HG02623 (cell line): ENCODE measurements around the gene ACOT7.

Experiments used
- ATAC-seq: cut with Tn5 transposase; IDR thresholded peaks from one replicate; pipeline ENCODE4 v1.9.1; 2021; ENCODE audit warnings: moderate library complexity; ENCODE audit not compliant: unreplicated experiment

Gene ACOT7

DNA sequence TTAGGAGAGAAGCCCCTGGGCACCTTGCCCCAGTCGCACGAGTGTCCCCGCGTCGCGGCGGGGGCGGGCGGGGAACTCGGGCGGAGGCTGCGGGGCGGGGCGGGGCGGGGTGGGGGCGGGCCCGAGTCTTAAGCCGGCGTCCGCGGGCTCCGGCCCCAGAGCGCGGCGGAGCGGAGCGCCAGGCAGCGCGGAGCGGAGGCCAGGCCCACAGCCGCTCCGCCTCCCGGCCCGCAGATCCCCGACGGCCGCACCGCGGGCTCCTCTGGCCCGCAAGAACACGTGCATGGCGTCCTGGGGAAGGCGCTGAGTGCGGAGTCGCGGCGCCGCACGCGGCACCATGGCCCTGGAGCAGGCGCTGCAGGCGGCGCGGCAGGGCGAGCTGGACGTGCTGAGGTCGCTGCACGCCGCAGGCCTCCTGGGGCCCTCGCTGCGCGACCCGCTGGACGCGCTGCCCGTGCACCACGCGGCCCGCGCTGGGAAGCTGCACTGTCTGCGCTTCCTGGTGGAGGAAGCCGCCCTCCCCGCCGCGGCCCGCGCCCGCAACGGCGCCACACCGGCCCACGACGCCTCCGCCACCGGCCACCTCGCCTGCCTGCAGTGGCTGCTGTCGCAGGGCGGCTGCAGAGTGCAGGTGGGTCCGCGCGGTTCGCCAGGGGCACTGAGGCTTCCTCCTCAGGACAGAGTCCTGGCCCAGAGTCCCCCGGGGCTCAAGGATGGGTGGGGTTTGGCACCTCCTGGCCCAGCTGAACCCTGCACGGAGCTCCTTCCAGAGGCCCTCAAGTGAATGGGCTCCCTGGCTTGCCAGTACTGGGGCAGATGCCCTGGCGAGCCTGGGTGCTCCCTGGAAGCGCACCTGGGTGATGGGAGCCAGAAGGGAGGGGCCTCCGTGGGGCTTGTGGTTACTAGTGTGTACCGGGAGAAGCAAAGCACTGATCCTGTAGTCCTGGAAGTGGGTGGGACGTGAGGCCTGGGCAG is 31.3 kb upstream of the ACOT7 start, which contains the start of gene ESPN:
Gene ESPN (plus strand): TSS at position 158 of the 975 bp plus-strand sequence. CDS start 180 bp downstream, at position 338.
- no peak for ATAC-seq

DNA sequence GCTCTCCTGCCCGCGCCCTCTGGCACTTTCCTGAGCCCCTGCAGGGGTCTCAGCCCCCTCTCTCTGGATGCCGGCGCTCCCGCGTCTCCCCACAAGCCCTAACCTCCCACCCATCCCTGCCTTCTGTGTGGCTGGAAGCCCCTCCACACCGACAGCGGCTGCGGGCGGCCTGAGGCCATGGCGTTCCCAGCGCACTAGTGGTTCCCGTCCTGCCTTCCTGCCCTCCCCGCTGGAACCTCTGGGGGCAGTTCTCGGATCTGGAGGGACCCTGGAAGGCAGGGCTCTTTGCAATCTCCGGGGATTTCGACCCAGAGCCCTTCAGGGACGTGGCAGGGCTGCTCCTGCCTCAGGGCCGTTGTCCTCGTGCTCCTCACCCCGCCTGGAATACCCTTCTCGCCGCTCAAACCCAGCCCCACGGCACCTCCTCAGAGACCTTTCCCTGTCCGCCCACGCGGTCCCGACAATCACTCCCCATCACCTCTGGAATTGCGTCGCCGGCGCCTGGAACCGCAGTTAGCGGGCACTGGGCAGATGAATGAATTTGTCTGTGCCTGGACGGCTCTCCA is 30.5 kb upstream of the ACOT7 start:
- no peak for ATAC-seq

DNA sequence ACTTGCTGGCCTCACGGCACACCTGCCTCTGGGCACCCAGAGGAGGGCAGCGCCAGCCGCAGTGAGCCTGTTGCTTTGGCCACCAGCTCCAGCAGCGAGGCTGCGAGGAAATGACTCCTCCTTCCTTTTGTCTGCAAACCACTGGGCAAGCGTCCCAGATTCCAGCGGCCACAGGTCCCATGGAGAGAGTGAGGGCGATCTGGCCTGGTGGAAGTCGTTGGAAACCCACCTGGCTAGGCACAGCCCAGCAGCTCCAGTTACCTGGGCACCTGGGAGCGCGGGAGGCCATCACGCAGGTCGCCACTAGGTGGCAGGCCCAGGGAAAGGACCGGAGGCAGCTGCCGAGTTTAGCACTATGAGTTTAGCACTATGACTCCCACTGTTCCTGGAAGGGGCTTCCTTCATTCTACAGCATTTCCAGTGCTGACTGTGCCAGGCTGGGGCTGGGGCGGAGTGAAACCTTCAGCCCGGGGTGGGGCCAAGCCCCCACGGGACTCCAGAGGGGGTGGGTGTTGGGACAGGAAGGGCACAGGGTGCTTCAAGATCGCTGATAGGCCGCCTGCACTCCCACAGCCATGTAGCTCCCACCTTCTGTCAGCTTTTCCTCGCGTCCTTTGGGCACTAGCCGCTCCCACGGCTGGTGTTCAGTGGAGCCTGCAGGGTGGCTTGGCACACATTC is 29.9 kb upstream of the ACOT7 start:
- no peak for ATAC-seq

DNA sequence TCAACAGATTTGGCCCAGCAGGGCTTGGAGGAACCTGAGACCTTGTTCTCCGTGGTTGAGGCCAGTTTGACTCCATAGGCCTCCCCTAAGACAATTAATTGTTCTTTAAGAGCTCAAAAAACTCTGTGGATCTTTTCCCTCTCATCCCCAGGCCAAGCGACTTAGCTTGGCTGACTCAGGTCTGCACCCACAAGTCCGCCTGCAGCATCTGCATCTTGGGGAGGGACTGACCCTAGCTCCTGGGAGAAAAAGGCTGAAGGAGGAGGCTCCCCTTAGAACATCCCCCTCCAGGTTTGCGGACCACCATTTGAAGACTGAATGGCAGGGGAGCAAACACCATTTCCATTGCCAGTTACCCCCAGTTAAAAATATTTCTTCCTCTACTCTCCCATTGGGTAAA is 27.7 kb upstream of the ACOT7 start:
- ATAC-seq = no peak

DNA sequence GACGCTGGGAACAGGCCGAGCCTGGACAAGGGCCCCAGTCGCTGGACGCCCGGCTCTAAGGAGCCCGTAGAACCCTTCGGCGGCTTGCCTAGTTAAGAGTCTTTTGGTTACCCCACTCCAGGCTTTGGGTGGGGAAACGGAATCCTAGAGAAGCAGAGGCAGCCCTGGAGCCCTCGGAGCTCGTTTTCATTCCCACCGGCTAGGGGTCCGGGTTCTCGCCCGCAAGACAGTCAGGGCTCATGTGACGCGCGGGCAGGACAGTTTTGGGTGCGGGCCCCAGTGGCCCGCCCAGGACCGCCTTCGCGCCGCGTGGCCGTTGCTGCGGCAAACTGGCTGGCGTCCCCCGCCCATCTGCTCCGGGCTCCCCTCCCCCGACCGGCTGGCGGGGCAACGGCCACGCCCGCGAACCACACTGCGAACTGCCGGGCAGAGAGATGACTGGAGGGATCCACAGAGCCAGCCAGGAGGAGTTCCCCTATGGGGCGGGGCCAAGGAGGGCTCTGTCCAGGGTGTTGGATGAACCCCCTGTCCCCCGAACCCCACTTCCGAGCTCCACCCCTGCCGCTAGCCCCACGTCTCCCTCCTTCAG is 27.0 kb upstream of the ACOT7 start:
- ATAC-seq = no peak

DNA sequence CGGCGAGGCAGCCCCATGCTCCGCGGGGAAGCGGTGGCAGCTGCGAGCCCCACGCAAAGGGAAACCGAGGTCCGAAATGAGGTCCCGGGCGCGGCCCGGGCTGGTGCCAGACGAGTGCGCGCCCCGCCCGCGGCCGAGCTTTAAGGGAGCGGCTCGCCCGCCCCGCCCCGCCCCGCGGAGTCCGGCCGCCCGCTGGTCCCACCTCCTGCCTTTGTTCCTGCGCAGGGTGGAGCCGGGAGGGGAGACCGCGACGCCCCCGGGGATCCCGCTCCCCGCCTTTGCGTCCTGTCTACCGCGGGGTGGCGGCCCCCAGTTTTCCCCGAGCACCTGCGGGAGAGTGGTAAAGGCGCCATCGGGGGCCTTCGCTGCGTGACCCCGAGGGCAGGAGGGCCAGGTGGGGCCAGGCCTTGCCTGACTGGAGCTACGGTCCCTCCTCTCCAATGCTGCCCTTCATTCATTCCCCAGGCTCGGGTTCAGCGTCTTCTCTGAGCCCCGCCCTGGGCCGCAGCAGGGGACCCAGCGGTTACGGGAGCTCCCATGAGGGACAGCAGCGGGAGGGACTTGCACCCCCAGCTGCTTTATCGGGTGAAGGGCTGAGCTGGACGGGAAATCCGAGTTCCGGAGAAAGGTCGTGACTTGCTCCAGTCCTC is 26.4 kb upstream of the ACOT7 start, which contains the start of gene HES2:
Gene HES2 (minus strand): TSS at position 116 of the 650 bp plus-strand sequence. CDS start 99 bp downstream, at position 17.
- no peak for ATAC-seq

DNA sequence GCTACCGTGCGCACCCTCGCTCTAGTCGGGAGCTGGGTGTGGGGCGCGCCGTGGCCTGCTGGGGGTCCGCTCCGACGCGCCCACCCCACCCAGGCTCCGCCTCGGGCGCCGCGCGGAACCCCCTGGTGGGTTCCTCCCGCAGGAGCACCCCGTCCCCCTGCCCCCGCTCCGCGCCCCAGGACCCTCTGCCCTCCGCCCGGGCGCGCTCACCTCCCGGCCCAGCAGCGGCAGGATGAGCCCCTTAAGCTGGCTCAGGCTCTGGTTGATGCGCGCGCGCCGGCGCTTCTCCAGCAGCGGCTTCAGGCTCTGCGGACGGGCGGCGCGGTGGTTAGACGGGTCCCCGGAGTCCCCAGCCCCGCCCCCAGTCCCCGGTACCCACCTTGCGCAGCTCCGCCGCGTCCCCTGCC is 25.8 kb upstream of the ACOT7 start:
- ATAC-seq = no peak

DNA sequence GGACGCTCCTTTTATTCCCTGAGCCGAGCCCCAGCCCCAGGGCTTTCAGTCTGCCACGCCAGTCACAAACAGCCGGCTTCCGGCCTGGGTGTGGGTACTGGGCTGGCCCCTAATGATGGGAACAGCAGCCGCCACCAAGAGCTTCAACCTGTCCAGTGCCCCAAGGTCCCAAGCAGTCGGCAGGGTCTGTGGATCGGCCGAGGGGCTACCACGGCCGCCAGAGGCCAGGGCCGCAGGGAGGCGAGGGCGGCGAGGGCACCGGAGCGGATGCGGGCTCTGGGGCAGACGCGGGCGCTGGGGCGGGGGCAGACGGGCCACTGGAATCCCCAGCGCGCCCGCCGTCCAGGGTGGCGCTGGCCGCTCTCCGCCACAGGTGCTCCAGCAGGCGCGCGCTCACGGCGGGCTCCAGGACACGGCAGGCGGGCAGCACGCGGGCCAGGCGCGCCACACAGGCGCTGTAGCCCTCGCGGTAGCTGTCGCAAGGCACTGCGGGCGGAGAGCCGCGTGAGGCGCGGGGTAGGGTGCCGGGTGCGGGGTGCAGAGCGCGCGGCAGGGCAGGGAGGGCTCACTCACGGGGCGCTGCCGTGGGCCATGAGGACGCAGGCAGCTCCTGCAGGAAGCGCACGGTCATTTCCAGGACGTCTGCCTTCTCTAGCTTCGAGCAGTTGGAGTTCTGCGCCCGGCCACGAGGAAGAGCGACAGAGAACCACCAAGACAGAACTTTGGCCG is 25.3 kb upstream of the ACOT7 start:
- no peak for ATAC-seq

DNA sequence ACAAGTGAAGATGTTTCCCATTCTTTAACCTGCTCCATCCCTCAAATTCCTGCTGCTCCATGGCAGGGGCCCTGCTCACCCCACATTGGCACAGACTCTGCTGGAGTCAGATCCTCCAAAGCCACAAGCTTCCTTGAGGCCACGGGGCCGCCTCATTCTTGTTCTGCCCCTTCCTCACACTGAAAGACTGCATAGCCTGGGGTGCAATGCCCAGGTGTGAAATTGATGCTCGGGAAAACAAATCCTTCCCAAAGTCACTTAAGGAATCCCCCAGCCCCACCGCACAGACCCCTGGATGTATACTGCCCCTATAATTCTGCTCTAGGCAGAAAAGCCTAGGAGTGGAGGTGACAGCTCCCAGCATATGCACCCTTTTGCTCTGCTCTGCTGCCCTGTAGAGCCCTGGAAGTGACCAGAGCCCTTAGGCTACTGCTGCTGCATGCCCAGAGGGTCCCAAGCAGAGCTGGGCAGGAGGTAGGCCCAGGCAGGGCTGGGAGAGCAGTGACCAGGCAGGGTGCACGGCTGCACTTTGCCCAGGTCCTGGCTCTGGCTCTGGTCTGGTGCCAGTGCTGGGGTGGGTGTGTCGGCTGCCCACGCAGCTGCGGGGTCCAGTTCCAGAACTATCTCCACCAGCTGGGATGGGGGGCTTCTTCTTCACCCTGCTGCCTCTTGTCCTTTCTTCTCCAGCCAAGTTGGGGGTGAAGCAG is 24.5 kb upstream of the ACOT7 start:
- ATAC-seq = no peak

DNA sequence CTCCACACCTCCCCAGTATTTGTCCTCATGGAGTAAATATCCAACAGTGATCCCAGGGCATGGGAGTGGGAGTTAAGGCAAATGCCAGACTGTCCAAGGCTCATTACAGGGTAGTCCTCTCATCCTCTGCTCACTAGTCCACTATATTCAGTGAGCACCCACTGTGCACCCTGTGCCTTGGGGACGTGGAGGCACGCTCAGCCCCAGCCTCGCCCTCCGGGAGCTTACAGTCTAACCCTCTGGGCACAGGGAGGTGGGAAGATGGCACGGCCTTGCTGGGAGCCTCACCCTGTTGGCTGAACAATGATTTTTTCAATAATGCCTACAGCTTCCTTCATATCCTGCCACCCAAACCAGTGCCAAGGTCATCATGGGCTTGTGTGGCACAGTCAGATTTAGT is 23.3 kb upstream of the ACOT7 start:
- ATAC-seq = no peak

DNA sequence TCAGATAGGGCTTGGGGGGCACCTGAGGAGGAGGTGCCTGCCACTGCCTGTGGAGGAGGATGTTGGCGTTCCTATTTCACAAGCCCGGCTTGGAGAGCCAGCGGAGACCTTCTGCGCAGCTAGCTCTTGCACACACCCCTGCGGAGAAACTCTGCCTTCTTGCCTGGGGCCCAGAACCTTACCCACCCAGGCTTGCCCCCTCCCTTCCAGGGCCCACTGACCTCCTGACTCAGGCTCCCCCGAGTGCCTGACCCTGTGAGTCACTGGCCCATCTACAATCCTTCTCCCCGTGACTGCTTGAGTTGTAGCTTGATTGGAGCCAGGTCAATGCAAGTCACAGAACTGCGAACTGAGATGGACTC is 22.7 kb upstream of the ACOT7 start:
- ATAC-seq = no peak

DNA sequence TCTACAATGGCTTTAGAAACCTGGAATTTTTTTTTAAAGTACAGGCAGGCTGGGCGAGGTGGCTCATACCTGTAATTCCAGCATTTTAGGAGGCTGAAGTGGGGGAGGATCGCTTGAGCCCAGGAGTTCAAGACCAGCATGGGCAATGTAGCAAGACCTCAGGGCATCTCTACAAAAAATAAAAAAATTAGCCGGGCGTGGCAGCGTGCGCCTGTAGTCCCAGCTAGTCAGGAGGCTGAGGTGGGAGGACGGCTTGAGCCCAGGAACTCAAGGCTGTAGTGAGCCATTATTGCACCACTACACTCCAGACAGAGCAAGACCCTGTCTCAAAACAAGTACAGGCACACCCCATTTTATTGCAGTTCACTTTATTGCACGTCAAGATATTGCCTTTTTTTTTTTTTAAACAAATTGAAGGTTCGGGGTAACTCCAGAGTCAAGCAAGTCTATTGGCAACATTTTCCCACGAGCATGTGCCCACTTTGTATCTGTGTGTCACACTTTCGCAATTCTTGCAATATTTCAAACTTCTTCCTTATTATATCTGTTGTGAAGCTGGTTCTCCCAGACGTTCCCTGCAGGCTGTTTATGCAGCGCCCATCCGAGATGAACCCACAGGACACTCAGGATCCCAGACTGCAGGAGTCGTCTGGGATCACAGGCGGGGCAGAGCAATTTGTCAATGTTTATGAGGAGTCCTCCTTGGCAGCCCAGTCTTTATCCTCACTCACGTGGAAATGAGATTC is 21.5 kb upstream of the ACOT7 start:
- ATAC-seq = no peak

DNA sequence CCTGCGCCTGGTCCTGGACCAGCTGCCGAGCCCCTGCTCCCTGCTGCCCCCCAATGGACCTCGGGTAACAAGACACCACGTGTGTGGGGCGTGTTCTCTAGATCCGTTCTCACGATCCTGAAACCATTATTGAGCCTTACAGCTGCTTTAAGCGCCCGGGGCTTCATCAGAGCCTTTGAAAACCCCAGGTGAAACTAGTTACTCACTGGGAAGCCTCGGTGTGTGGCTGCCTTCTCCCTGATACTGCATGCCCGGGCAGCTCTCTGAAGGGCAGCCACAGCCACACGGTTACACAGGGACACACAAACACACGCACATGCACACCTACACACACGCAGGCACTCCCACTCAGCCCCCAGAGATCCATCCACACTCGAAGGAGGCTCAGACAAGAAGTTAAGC is 20.9 kb upstream of the ACOT7 start:
- ATAC-seq = no peak

DNA sequence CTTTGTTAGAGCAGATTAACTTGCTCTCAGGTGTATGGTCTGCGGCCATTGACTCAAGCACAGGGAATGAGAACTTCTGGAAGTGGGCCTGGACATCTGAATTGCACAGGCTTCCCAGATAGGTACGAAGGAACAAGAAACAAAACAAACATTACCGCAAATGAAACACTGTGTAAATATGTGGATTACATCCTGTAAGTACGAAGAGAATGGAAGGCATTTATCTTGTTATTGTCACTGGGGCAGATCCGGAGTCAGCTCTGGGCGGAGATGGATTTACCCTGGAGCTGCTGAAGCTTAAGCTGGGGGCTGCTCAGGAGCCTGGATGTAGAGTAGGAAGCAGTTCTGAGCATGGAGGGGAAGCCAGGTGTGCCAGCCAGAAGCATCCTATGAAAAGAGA is 19.3 kb upstream of the ACOT7 start:
- no peak for ATAC-seq

DNA sequence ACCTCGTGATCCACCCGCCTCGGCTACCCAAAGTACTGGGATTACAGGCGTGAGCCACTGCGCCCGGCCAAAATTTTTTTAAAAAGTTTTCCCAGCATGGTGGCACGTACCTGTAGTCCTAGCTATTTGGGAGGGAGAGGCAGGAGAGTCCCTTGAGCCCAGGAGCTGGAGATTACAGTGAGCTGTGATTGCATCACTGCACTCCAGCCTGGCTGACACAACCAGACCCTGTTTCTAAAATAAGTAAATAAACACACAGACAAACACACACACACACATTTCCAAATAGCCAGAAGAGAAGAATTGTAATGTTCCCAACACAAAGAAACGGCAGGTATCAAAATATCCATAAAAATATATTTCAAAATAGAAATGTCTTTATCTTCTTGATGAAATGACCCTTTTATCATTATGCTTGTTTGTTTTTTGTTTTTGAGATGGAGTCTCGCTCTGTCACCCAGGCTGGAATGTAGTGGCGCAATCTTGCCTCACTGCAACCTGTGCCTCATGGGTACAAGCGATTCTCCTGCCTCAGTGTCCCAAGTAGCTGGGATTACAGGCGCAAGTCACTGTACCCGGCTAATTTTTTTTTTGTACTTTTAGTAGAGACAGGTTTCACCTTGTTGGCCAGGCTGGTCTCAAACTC is 16.8 kb upstream of the ACOT7 start:
- ATAC-seq = no peak

DNA sequence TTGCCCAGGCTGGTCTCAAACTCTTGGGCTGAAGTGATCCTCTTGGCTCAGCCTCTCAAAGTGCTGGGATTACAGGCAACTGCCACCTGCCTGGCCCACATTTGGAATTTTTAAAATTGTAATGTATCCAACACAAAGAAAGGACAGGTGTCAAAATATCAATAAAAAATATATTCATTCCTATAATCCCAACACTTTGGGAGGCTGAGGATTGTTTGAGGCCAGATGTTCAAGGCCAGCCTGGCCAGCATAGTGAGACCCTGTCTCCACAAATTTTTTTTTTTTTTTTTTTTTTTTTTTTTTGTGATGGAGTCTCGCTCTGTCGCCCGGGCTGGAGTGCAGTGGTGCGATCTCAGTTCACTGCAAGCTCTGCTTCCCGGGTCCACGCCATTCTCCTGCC is 16.2 kb upstream of the ACOT7 start:
- no peak for ATAC-seq

DNA sequence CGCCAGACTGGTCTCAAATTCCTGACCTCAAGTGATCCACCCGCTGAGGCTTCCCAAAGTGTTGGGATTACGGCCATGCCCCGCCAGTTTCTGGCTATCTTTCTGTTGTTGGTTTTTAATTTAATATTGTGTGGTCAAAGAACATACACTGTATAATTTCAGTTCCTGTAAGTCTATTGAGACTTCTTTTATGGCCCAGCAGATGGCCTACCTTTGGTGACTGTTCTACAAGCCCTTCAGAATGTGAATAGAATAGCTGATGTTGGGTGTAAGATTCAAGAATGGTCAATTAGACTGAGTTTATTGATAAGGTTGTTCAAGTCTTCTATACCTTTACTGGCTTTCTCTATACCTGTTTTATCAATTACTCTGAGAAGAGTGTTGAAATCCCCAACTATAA is 15.5 kb upstream of the ACOT7 start:
- ATAC-seq = no peak

DNA sequence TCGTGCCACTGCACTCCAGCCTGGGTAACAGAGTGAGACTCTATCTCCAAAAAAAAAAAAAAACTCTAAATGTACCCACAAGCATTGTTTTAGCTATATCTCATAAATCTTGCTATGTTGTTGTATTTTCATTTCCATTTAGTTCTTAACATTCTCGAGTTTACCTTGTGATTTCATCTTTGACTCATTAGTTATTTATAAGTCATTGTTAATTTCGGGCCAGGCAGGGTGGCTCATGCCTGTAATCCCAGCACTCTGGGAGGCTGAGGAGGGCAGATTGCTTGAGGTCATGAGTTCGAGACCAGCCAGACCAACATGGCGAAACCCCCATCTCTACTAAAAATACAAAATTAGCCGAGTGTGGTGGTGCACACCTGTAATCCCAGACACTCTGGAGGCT is 14.5 kb upstream of the ACOT7 start:
- ATAC-seq = no peak
